H54 (cell line): ENCODE measurements around the gene B4GALNT1.

ENCODE experiments used
- DNase-seq: peaks from one replicate; pipeline ENCODE4 v3.0.0; 2011; ENCODE audit warnings: low spot score, mixed read lengths; ENCODE audit not compliant: insufficient read length
- FAIRE-seq: peaks from 3 replicates; lab custom pipeline; 2011; peaks lifted over from hg19 to GRCh38; lab: Jason Lieb, UNC
- POLR2A ChIP-seq: IDR thresholded peaks from 2 replicates; pipeline ENCODE4 v1.6.1; 2011; ENCODE audit warnings: low read depth, mild to moderate bottlenecking, low read length

B4GALNT1 gene

DNA sequence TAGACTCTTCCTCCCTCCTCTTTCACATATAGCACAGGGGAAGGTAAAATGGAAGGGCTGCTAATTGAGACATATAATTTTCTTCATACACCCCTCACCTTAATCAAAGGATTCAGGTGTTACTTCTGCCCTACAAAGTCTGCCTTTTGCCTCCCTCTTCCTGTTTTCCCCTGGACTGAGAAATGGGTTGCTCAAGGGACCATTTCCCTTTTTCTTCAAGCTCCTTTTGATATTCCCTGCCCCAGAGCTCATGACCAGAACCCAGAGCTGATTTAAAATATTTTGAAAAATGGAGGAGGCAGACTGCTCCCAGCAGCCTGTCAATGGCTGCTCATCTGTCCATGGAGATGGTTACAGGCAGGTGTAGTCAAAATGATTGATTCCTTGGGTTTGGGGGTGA, 48.3 kb downstream of the B4GALNT1 start:
- TF ChIP-seq POLR2A, result no peak
- FAIRE-seq, result no peak
- no peak for DNase-seq

DNA sequence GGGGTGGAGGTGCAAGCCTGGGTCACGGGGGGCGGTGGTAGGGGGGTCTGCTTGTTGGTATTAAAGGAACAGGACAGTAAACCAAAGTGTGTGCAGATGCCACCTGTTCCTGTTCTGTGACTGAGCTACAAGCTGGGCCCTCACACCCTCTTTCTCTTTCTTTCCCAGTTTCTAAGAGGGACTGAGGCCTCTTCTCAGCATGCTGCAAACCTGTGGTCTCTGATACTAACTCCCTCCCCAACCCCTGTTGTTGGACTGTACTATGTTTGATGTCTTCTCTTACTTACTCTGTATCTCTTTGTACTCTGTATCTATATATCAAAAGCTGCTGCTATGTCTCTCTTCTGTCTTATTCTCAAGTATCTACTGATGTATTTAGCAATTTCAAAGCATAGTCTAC, 49.0 kb downstream of the B4GALNT1 start:
- no peak for TF ChIP-seq POLR2A
- FAIRE-seq, result no peak
- no peak for DNase-seq

DNA sequence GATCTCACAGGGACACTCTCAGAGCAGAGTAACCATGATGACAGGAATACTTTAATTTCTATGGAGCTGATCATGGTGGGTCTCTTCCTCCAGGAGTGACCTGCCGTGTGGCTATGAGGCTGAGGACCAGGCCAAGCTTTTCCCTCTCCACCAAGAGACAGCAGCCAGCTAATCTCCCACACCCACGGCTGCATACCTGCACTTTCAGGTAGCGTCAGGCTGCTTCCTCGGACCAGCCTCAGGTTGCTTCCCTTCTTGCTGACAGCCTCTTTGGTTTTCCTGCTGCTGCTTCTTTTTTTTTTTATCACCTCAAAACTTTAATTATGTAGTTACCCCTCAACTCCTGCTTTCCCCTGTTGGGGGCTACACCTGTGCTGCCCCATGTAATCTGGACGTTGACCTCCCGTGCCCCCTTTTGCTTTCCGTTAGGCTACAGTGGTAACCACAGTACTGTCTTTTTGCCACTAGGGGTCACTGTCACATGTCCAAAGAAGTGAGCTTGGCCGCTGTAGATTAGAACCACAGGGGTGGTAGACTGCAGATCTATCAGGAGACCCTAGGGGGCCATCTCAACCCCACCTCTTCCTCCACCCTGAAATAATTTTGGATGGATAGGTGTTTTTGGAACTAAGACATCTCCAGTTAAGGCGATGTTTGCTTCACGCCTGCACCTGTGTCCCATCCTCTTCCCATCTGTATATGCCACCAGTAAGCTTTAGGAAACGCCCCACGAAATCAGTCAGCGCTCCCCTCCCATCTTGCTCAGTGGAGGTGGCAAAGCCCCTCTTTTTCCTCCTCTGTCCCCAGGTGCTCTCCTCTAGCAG, 49.8 kb downstream of the B4GALNT1 start:
- no peak for TF ChIP-seq POLR2A
- no peak for FAIRE-seq
- peak; percentile 82 for DNase-seq

DNA sequence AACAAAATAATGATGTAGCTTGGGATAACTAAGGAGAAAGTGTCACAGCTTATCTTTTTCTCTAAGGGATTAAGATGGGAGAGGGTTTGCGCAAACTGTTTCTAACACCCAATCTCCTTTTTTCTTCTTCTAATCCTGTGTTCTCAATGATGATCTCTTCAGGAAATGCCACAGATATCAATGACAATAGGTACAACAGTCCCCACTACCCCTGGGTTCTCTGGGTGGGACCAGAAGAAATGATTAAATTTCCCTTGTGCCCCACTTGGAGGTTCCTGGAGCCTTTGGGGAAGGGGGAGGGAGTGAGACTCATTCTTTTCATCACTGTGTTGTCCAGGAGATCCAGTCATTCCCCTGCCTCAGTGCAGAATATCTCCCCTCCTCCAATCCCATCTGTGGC, 50.6 kb downstream of the B4GALNT1 start:
- no peak for DNase-seq
- TF ChIP-seq POLR2A, result no peak
- no peak for FAIRE-seq

DNA sequence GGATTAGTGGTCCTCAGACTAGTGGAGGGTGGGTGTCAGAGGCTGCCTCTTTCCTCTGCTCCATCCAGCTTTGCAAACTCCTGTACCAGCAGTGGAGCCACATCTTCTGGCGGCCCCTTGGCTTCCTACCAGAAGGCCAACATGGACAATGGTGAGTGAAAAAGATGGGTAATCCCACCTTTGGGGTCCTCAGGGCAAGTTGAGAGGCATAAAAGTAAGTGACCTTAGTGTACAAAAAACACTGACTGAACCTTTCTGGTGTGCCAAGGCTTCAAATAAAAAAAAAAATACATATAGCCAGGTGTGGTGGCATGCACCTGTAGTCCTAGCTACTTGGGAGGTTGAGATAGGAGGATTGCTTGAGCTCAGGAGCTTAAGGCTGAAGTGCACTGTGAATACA, 51.2 kb downstream of the B4GALNT1 start:
- no peak for TF ChIP-seq POLR2A
- FAIRE-seq (no peak), DNase-seq (no peak)

DNA sequence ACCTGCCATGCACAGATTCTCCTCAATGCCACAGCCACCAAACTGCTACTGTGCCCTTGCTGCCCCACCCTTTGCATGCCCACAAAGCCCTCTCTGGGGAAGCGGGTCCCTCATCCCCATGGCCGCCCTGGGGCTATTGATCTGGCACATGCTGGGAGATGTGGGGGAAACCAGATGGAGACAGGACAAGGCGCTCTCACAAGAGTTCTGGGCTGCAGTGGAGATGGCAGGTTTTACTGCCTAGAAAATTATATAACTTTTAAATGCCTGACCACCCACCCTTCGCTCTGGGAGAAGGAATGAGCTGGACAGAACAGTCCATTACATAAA, 52.6 kb downstream of the B4GALNT1 start:
- FAIRE-seq, result no peak
- no peak for DNase-seq
- TF ChIP-seq POLR2A, result no peak

DNA sequence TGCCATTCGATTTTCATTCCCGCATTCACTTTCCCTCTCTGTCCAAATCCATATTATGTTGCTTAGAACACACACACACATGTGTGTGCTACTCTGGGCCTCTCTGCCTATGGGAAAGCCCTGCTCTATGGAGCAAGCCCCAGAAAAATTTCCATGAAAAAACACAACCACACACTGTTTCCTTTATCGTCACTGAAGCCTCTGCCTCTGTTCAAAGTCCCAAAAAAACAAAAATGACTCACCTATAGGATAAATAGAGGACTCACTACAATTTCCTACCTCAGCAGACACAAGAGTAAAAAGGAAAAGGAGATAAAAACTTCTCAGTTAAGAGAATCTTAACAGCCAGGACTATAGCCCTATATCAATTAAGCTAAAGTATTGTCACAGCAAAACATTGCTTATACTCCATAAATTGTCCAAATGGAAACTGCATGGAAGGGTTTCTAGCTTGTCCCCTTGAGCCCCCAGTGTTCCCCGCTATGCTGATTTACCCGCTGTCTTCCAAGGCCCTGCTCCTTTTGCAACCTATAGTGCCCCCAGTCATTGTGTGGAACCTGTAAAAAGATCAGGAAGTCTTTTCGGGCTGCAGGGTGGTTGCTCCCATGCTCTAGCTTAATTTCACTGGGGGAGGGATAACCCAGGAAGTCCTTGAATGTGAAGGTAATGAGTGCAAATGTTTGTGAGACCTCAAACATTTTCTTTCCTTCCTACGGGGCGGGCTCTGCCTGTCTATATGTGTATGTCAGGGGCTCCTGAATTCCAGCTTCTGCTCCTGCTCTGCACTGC, 53.1 kb downstream of the B4GALNT1 start:
- no peak for FAIRE-seq
- no peak for DNase-seq
- no peak for TF ChIP-seq POLR2A

DNA sequence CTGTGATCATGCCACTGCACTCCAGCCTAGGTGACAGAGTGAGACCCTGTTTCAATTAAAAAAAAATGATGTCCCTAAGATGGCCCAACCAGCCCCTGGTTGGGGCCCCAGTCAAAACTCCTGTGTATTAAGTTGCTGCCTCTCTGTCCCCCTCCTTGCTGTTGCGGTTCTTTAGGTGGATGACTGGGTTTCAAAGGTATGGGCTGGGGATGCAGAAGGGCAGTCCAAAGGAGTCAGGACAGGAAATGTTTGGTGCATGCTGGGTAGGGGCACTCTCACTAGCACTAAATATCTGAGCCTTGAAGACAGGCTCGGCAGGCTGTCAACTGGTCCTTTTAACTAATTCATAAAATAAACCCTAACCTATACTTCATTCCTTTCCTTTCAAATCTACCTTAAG, 54.0 kb downstream of the B4GALNT1 start:
- TF ChIP-seq POLR2A, result no peak
- no peak for FAIRE-seq
- no peak for DNase-seq

DNA sequence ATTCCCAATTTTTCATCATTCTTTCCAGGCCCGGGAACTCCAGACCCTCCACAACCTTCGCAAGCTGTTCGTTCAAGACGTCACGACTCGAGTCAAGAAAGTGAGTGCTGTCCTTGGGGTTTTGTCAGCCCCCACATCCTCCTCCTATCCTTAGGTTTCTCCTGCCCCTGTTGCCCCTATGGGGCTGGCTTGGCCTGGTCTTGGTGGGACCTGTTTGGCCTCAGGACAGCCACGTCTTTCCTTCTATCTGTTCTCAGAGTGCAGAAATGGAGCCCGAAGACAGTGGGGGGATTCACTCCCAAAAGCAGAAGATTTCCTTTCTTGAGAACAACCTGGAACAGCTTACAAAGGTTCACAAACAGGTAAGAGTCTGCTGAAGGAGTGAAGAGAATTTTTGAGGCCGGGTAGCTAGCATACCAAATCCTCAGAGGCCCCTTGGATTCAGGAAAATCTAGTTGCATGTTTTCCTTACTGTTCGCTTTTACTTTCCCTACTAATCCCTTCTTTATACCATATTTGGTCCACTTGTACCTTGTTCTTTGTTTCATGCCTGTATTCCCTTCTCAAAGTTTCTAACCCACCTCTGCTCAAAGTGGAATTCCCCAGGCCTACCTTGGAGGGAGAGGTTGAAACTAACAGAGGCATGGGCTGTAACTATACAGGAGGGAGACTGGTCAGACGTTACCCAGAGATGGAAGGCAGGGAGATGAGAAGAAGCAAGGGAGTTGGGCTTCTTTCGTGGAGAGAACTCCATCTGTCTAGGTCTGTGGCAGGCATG, 54.8 kb downstream of the B4GALNT1 start:
- FAIRE-seq (no peak), DNase-seq (no peak)
- no peak for TF ChIP-seq POLR2A

DNA sequence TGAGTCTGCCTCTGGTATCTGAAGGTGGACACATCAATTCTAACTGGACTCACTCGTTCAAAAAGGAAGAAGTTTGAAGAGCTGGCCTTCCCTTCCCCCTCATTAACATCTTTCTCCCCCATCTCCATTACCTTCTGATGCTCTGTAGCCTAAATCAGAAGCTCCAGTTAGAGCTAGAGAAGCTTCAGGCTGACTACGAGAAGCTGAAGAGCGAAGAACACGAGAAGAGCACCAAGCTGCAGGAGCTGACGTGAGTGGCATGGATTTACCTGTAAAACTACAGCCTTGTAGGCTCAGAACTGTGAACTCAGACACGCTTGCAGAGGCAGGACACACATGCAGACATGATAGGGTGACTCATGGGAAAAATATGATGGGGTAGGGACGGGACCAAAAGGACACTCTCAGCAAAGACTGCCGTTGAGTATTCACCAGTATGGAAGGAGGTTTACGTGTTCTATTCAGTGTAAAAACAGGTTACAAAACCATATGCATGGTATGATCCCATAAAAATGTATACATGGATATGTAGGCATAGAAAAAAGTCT, 56.3 kb downstream of the B4GALNT1 start:
- DNase-seq (no peak), FAIRE-seq (no peak)
- no peak for TF ChIP-seq POLR2A
